ENCODE results near the gene STAMBPL1.

Gene STAMBPL1

GRCh38 chr10:88857831-88858230 is 22.2 kb upstream of the STAMBPL1 start:
- TF ChIP-seq CTCF (IDR thresholded peaks at IDR 0.05), result no peak
- intact Hi-C loops (cut with DNase I; ENCODE audit: low total_unique reads), result no loop called here
- no peak overlapping the region for H3K27ac ChIP-seq
- H3K9me3 ChIP-seq, result no peaks in the 10 kb centered on the region
- peaks cover 0 to 7% of the 10 kb centered on the region in 2 donors for H3K27me3 ChIP-seq
- H3K4me1 ChIP-seq, result no peaks in the 10 kb centered on the region
- no peak for DNase-seq
- H3K36me3 ChIP-seq, result no peaks in the 10 kb centered on the region
- H3K4me3 ChIP-seq, result no peak overlapping the region

DNA sequence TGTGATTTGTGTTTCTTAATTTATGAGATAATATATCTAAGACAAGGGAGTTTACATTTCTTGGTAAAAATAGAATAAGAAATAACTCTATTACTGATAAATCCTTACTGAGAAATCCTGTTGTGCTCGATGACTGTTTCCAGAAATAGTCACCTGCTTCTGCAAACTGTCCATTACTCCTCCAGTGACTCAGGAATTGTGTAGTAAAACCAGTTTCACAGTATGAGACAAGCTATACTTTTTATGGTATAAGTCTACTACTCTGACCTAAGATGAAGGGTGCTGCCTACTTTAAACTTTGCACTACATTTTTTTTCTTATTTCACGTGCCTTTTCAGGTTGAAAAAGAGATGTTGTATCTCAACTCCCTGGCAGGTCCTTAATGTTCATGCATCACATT is 21.6 kb upstream of the STAMBPL1 start:
- TF ChIP-seq CTCF (IDR thresholded peaks at IDR 0.05), result no peak
- Histone ChIP-seq H3K4me3 (no peak overlapping the region), H3K27ac (no peak overlapping the region), H3K27me3 (peaks cover 0 to 7% of the 10 kb centered on the region in 2 donors), H3K36me3 (no peaks in the 10 kb centered on the region), H3K9me3 (no peaks in the 10 kb centered on the region), H3K4me1 (no peaks in the 10 kb centered on the region)
- intact Hi-C loops (cut with DNase I; ENCODE audit: low total_unique reads), result no loop called here
- DNase-seq, result no peak

- no peaks in the 10 kb centered on the region for H3K4me1 ChIP-seq
- H3K27me3 ChIP-seq, result peaks cover 0 to 7% of the 10 kb centered on the region in 2 donors
- DNase-seq, result no peak
- no peaks in the 10 kb centered on the region for H3K36me3 ChIP-seq
- no peak overlapping the region for H3K4me3 ChIP-seq
- H3K9me3 ChIP-seq, result no peaks in the 10 kb centered on the region
- H3K27ac ChIP-seq, result no peak overlapping the region
- intact Hi-C loops (cut with DNase I; ENCODE audit: low total_unique reads), result loop anchor here (5.0 kb wide), 1 partner anchor 331 kb away; no protein-coding TSS in a partner anchor
- TF ChIP-seq CTCF (IDR thresholded peaks at IDR 0.05), result no peak
Measured at GRCh38 chr10:88861036-88861435, 19.0 kb upstream of the STAMBPL1 start.

GRCh38 chr10:88865281-88865876 is 14.7 kb upstream of the STAMBPL1 start:
- Histone ChIP-seq H3K4me1 (no peaks in the 10 kb centered on the region), H3K9me3 (no peaks in the 10 kb centered on the region), H3K27ac (no peak overlapping the region), H3K27me3 (peaks cover 0 to 7% of the 10 kb centered on the region in 2 donors), H3K36me3 (no peaks in the 10 kb centered on the region), H3K4me3 (no peak overlapping the region)
- intact Hi-C loops (cut with DNase I; ENCODE audit: low total_unique reads), result no loop called here
- no peak for DNase-seq
- TF ChIP-seq CTCF (IDR thresholded peaks at IDR 0.05), result no peak

DNA sequence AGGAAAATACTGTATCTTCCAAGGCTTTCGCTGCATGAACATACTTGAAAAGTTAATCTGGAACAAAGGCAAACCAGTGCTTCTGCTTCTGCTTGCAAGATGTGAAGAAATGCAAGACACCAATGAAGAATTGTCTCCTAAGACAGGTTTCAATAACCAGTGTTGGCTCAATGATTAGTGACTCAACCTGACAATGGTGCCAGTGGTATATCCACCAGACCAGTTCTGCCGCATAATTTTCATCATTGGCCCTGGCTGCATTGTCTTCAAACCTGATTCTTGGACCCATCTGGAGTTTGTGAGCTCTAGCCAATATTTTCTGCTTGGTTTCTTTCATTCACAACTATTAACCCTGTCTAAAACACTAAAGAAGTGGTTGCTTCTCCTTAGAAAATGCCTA is 13.6 kb upstream of the STAMBPL1 start:
- peaks cover 0 to 7% of the 10 kb centered on the region in 2 donors for H3K27me3 ChIP-seq
- DNase-seq, result no peak
- TF ChIP-seq CTCF (IDR thresholded peaks at IDR 0.05), result no peak
- H3K4me1 ChIP-seq, result no peaks in the 10 kb centered on the region
- no peaks in the 10 kb centered on the region for H3K9me3 ChIP-seq
- intact Hi-C loops (cut with DNase I; ENCODE audit: low total_unique reads), result no loop called here
- H3K27ac ChIP-seq, result no peak overlapping the region
- no peaks in the 10 kb centered on the region for H3K36me3 ChIP-seq
- no peak overlapping the region for H3K4me3 ChIP-seq

DNA sequence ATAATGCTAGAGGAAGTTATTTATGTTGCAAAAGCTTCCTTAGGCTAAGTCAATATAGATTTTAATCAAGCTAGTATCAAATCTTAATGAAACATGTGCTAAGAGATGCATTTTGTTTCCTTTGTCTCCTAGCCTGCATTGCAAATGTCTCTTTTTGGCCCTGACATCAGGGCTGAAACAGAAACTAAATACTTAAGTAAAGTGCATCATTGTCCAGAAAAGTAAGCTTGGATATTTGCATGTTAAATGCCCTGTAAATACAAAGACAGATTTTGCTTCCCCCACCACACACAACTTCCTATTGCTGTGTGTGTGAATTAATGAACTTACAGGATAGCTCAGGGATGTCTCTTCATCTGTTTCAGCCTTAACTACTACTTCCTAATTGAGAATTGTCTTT is 10.0 kb upstream of the STAMBPL1 start:
- no peak for TF ChIP-seq CTCF (IDR thresholded peaks at IDR 0.05)
- intact Hi-C loops (cut with DNase I; ENCODE audit: low total_unique reads), result no loop called here
- Histone ChIP-seq H3K36me3 (no peaks in the 10 kb centered on the region), H3K4me3 (no peak overlapping the region), H3K4me1 (no peaks in the 10 kb centered on the region), H3K27ac (no peak overlapping the region), H3K27me3 (peaks cover 0 to 2% of the 10 kb centered on the region in 2 donors), H3K9me3 (no peaks in the 10 kb centered on the region)
- DNase-seq, result no peak
